ENCODE data around the gene IGFLR1. TPM values are rescaled to one million over a fixed set of nuclear protein-coding genes. Genes with fewer than 3 reads are reported as not detected.

The IGFLR1 gene
- polyA plus RNA-seq, 1 of the 3 experiments (the other 2 are of a cell fraction), result 5.6 TPM

DNA sequence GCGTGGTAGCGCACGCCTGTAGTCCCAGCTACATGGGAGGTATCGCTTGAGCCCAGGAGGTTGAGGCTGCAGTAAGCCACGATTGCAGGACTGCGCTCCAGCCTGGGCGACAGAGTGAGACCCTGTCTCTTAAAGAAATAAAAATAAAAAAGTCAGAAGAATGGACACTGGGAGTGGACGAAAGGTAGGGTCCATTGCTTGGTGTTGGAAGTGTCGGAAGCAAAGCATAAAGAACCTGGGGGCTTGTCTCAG lies 32.7 kb upstream of the IGFLR1 start (continued):
- TF ChIP-seq, protein P1, sequence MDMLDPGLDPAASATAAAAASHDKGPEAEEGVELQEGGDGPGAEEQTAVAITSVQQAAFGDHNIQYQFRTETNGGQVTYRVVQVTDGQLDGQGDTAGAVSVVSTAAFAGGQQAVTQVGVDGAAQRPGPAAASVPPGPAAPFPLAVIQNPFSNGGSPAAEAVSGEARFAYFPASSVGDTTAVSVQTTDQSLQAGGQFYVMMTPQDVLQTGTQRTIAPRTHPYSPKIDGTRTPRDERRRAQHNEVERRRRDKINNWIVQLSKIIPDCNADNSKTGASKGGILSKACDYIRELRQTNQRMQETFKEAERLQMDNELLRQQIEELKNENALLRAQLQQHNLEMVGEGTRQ (IDR thresholded peaks at IDR 0.05; ENCODE audit: borderline replicate concordance, low read depth, low read length), result no peak
- TF ChIP-seq, protein P2, sequence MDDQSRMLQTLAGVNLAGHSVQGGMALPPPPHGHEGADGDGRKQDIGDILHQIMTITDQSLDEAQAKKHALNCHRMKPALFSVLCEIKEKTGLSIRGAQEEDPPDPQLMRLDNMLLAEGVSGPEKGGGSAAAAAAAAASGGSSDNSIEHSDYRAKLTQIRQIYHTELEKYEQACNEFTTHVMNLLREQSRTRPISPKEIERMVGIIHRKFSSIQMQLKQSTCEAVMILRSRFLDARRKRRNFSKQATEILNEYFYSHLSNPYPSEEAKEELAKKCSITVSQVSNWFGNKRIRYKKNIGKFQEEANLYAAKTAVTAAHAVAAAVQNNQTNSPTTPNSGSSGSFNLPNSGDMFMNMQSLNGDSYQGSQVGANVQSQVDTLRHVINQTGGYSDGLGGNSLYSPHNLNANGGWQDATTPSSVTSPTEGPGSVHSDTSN (IDR thresholded peaks at IDR 0.05), result no peak
- TF ChIP-seq, protein P3, sequence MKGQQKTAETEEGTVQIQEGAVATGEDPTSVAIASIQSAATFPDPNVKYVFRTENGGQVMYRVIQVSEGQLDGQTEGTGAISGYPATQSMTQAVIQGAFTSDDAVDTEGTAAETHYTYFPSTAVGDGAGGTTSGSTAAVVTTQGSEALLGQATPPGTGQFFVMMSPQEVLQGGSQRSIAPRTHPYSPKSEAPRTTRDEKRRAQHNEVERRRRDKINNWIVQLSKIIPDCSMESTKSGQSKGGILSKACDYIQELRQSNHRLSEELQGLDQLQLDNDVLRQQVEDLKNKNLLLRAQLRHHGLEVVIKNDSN (IDR thresholded peaks at IDR 0.05; ENCODE audit: borderline replicate concordance, low read depth), result no peak
- no peak for TF ChIP-seq FOXM1 (IDR thresholded peaks at IDR 0.05; ENCODE audit: low read depth)

DNA sequence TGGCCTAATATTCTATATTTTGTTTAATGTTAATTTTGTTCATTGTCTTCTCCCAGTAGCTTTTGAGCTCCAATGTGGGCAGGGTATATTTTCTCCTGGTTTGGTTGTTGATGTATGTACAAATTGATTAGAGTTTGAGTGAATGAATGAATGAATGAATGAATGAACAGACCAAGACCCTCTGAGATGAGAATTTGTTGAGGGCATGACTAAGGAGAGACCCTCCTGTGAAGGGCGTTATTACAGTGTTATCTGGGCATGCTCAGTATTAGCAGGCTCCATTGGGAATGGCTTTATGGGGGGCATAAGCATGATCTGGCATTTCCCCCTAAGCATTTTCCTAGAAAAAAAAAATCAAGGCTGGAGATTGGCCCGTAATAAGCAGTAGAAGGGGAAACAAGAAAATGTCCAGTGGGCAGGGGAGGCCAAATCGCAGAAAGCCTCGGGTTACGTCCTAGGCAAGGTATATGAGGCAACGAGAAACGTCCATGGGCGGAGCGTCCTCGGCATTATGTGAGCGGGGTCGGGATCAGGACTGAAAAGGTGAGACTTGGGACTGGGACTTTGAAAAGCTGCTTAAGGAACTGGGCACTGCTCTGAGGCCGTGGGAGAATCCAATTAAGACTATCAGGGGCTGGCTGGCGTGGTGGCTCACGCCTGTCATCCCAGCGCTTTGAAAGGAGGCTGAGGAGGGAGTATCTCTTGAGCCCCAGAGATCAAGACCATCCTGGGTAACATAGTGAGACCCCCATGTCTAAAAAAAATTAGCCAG lies 32.2 kb upstream of the IGFLR1 start:
- 10% methylated on average over 14 of the region's 16 CpGs for WGBS (ENCODE audit: low lambda C conversion rate)
- DNase-seq, result no peak
- Histone ChIP-seq H3K27me3 (ENCODE audit: insufficient read depth) (no peaks in the 10 kb centered on the region), H2AFZ (ENCODE audit: low read depth) (peak overlapping the region; percentile 76; the same call in 1 of the 2 replicates), H3K36me3 (replicated peaks in 1 of 2; ENCODE audit: control insufficient read depth in 1 of 2, insufficient read depth in 2 of 2, low read length in 1 of 2) (no peaks in the 10 kb centered on the region), H3K9ac (no peak overlapping the region), H3K27ac (ENCODE audit: low read depth in 2 of 2, low read length in 1 of 2) (no peak overlapping the region), H4K20me1 (ENCODE audit: insufficient read depth) (no peaks in the 10 kb centered on the region), H3K4me1 (ENCODE audit: control insufficient read depth in 1 of 2, insufficient read depth in 2 of 2, low read depth in 1 of 2, low read length in 1 of 2) (peaks cover 0 to 12% of the 10 kb centered on the region in 2 experiments; a peak in 2 of 4 replicates), H3K9me2 (no peaks in the 10 kb centered on the region), H3K4me2 (peak overlapping the region; percentile 90), H3F3A (replicated peaks; ENCODE audit: insufficient read depth) (peaks cover 8% of the 10 kb centered on the region), H3K4me3 (ENCODE audit: low read depth in 2 of 2, low read length in 1 of 2) (peak overlapping the region; percentile 59 to 76), H3K79me2 (ENCODE audit: insufficient read depth) (peaks cover 13% of the 10 kb centered on the region; the same call in 1 of the 2 replicates), H3K9me3 (no peaks in the 10 kb centered on the region)
- TF ChIP-seq, protein P4, sequence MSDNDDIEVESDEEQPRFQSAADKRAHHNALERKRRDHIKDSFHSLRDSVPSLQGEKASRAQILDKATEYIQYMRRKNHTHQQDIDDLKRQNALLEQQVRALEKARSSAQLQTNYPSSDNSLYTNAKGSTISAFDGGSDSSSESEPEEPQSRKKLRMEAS (IDR thresholded peaks at IDR 0.05; ENCODE audit: low read depth), result no peak
- TF ChIP-seq, protein P5, sequence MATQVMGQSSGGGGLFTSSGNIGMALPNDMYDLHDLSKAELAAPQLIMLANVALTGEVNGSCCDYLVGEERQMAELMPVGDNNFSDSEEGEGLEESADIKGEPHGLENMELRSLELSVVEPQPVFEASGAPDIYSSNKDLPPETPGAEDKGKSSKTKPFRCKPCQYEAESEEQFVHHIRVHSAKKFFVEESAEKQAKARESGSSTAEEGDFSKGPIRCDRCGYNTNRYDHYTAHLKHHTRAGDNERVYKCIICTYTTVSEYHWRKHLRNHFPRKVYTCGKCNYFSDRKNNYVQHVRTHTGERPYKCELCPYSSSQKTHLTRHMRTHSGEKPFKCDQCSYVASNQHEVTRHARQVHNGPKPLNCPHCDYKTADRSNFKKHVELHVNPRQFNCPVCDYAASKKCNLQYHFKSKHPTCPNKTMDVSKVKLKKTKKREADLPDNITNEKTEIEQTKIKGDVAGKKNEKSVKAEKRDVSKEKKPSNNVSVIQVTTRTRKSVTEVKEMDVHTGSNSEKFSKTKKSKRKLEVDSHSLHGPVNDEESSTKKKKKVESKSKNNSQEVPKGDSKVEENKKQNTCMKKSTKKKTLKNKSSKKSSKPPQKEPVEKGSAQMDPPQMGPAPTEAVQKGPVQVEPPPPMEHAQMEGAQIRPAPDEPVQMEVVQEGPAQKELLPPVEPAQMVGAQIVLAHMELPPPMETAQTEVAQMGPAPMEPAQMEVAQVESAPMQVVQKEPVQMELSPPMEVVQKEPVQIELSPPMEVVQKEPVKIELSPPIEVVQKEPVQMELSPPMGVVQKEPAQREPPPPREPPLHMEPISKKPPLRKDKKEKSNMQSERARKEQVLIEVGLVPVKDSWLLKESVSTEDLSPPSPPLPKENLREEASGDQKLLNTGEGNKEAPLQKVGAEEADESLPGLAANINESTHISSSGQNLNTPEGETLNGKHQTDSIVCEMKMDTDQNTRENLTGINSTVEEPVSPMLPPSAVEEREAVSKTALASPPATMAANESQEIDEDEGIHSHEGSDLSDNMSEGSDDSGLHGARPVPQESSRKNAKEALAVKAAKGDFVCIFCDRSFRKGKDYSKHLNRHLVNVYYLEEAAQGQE (IDR thresholded peaks at IDR 0.05; ENCODE audit: low read depth, low read length), result no peak
- TF ChIP-seq SMC3 (IDR thresholded peaks at IDR 0.05; ENCODE audit: low read depth, low read length), result no peak
- no peak for TF ChIP-seq FOSL2 (IDR thresholded peaks at IDR 0.05; ENCODE audit: borderline replicate concordance, low read depth)
- no peak for TF ChIP-seq MEF2A (IDR thresholded peaks at IDR 0.05; ENCODE audit: borderline replicate concordance, low read depth)
- TF ChIP-seq RXRA (IDR thresholded peaks at IDR 0.05; ENCODE audit: borderline replicate concordance, low read depth), result no peak
- ChIA-PET CTCF (interaction anchor here (1.1 kb wide), 1 partner anchor 157 kb away, joined by 3 read pairs; no protein-coding TSS in a partner anchor), POLR2A (interaction anchor here (0.6 kb wide), 2 partner anchors 12 to 131 kb away, joined by 3 to 5 read pairs; no protein-coding TSS in a partner anchor)
